ENCODE measurements around the gene SPTBN4.

DNA sequence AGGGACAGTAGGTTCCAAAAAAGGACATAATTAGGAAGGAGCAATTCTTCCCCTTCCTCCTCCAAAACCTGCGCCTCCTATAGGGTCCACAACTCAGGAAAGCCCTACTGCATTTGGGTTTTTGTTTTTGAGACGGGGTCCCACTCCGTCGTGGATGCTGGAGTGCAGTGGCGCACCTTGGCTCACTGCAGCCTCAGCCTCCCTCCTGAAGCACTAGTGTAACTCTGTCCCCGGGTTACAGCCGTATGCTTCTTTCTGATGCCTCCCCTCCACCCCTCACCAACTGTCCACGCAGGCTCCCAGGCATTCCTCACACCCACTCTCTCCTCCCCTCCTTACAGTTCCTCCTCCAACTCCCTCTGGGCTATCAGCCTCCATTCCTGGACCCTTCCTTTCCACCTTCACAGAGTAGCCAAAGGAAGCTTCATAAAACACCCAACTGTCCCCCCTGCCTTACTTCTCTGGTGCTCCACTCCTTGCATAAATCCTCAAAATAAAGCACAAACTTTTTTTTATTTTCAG lies 20.5 kb upstream of the SPTBN4 start:
- TF ChIP-seq, protein P1, sequence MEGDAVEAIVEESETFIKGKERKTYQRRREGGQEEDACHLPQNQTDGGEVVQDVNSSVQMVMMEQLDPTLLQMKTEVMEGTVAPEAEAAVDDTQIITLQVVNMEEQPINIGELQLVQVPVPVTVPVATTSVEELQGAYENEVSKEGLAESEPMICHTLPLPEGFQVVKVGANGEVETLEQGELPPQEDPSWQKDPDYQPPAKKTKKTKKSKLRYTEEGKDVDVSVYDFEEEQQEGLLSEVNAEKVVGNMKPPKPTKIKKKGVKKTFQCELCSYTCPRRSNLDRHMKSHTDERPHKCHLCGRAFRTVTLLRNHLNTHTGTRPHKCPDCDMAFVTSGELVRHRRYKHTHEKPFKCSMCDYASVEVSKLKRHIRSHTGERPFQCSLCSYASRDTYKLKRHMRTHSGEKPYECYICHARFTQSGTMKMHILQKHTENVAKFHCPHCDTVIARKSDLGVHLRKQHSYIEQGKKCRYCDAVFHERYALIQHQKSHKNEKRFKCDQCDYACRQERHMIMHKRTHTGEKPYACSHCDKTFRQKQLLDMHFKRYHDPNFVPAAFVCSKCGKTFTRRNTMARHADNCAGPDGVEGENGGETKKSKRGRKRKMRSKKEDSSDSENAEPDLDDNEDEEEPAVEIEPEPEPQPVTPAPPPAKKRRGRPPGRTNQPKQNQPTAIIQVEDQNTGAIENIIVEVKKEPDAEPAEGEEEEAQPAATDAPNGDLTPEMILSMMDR (IDR thresholded peaks at IDR 0.05; ENCODE audit: poor library complexity), result no peak
- TF ChIP-seq EZH2 (IDR thresholded peaks at IDR 0.05; ENCODE audit: borderline replicate concordance) (no peak), EZH2phosphoT487 (IDR thresholded peaks at IDR 0.05; ENCODE audit: low read depth, severe bottlenecking, unreplicated experiment) (no peak)
